DOHH2 (cell line): ENCODE measurements around the gene LIF.
A peak's percentile ranks its signal among the peaks of the same experiment; 100 is the strongest.

Experiments
- H3F3A ChIP-seq: fragments of 200-600 bp; sonication (generic), shearing (Covaris generic); 2 replicates; pipeline ENCODE4 v1.6.0; 2016; ENCODE audit warnings: antibody characterized with exemption, mild to moderate bottlenecking; ENCODE audit not compliant: control insufficient read depth, insufficient read depth
- H3K27ac ChIP-seq: fragments of 200-600 bp; sonication (generic); 2 replicates; pipeline ENCODE4 v1.5.1; 2014; ENCODE audit warnings: low read depth, mild to moderate bottlenecking, low read length, moderate library complexity
- H3K27me3 ChIP-seq: fragments of 200-600 bp; sonication (generic); 2 replicates; pipeline ENCODE4 v1.6.1; 2014; ENCODE audit warnings: mild to moderate bottlenecking, low read length, mixed read lengths; ENCODE audit not compliant: control insufficient read depth
- H3K36me3 ChIP-seq: fragments of 200-600 bp; sonication (generic); 2 replicates; pipeline ENCODE4 v1.6.1; 2014; ENCODE audit warnings: mild to moderate bottlenecking, low read length, moderate library complexity, mixed read lengths; ENCODE audit not compliant: control insufficient read depth
- H3K4me1 ChIP-seq: fragments of 200-600 bp; sonication (generic); 2 replicates; pipeline ENCODE4 v1.6.1; 2014; ENCODE audit warnings: mild to moderate bottlenecking, low read length, mixed read lengths; ENCODE audit not compliant: control insufficient read depth
- H3K4me2 ChIP-seq: fragments of 200-600 bp; sonication (generic); 2 replicates; pipeline ENCODE4 v1.6.0; 2014; ENCODE audit warnings: mild to moderate bottlenecking, low read length, moderate library complexity
- H3K4me3 ChIP-seq: fragments of 200-600 bp; sonication (generic); 2 replicates; pipeline ENCODE4 v1.5.1; 2014; ENCODE audit warnings: mild to moderate bottlenecking, low read length, mixed read lengths
- H3K79me2 ChIP-seq: fragments of 200-600 bp; sonication (generic); 2 replicates; pipeline ENCODE4 v1.6.1; 2014; ENCODE audit warnings: mild to moderate bottlenecking, low read length, mixed read lengths; ENCODE audit not compliant: control insufficient read depth
- H3K9me2 ChIP-seq: fragments of 200-600 bp; sonication (generic); replicated peaks from 2 replicates; pipeline ENCODE4 v1.6.1; 2014; ENCODE audit warnings: mild to moderate bottlenecking, low read length, mixed read lengths; ENCODE audit not compliant: control insufficient read depth
- H3K9me3 ChIP-seq: fragments of 200-600 bp; sonication (generic); 2 replicates; pipeline ENCODE4 v1.6.1; 2014; ENCODE audit warnings: antibody characterized with exemption, low read length, mixed read lengths; ENCODE audit not compliant: control insufficient read depth, insufficient read depth
- H4K20me1 ChIP-seq: fragments of 200-600 bp; sonication (generic); 2 replicates; pipeline ENCODE4 v1.6.0; 2014; ENCODE audit warnings: low read depth, mild to moderate bottlenecking, antibody characterized with exemption, low read length, moderate library complexity; ENCODE audit not compliant: control insufficient read depth, insufficient read depth
- EZH2phosphoT487 ChIP-seq: fragments of 200-600 bp; sonication (generic); IDR thresholded peaks from 2 replicates; pipeline ENCODE4 v1.6.1; 2017; ENCODE audit warnings: borderline replicate concordance, mild to moderate bottlenecking, antibody characterized with exemption, low read length, moderate library complexity, mixed read lengths
- TF ChIP-seq, protein P1 (sequence below): fragments of 200-600 bp; sonication (generic); IDR thresholded peaks from one replicate; pipeline ENCODE4 v1.5.1; 2014; ENCODE audit warnings: antibody characterized with exemption, mild to moderate bottlenecking, low read depth, low read length; ENCODE audit not compliant: poor library complexity, severe bottlenecking

The LIF gene

DNA sequence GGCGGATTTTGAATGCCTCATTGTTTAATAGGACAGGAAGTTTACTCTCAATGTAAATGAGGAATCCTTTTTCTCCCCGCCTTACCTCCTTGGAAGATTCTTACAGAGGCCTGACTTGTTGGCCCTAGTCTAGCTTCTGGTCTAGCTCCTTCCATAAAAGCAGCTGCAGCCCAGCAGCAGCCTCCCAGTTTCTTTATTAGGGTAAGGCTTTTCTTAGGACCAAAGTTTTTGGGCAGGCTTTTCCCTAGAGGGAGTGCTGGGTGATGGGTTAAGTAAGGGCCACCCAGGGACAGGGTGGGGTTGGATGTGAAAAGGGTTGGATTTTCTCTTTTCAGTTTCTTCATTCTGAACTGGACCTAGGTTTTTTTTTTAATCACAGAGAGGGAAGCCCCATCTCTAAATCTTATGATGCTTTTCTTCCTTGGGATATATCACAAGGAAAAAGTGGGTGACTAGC lies 49.7 kb downstream of the LIF start:
- H4K20me1 ChIP-seq = no peaks in the 10 kb centered on the region
- no peaks in the 10 kb centered on the region for H3K9me2 ChIP-seq
- no peaks in the 10 kb centered on the region for H3K9me3 ChIP-seq
- no peak for TF ChIP-seq EZH2phosphoT487
- TF ChIP-seq, protein P1, sequence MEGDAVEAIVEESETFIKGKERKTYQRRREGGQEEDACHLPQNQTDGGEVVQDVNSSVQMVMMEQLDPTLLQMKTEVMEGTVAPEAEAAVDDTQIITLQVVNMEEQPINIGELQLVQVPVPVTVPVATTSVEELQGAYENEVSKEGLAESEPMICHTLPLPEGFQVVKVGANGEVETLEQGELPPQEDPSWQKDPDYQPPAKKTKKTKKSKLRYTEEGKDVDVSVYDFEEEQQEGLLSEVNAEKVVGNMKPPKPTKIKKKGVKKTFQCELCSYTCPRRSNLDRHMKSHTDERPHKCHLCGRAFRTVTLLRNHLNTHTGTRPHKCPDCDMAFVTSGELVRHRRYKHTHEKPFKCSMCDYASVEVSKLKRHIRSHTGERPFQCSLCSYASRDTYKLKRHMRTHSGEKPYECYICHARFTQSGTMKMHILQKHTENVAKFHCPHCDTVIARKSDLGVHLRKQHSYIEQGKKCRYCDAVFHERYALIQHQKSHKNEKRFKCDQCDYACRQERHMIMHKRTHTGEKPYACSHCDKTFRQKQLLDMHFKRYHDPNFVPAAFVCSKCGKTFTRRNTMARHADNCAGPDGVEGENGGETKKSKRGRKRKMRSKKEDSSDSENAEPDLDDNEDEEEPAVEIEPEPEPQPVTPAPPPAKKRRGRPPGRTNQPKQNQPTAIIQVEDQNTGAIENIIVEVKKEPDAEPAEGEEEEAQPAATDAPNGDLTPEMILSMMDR = no peak
- no peak overlapping the region for H3K27ac ChIP-seq
- no peaks in the 10 kb centered on the region for H3F3A ChIP-seq
- H3K4me1 ChIP-seq = peaks cover 25% of the 10 kb centered on the region
- no peaks in the 10 kb centered on the region for H3K36me3 ChIP-seq
- no peaks in the 10 kb centered on the region for H3K79me2 ChIP-seq
- H3K4me3 ChIP-seq = peak overlapping the region; percentile 14; the same call in 1 of the 2 replicates
- H3K4me2 ChIP-seq = peak overlapping the region; percentile 46
- H3K27me3 ChIP-seq = no peaks in the 10 kb centered on the region

DNA sequence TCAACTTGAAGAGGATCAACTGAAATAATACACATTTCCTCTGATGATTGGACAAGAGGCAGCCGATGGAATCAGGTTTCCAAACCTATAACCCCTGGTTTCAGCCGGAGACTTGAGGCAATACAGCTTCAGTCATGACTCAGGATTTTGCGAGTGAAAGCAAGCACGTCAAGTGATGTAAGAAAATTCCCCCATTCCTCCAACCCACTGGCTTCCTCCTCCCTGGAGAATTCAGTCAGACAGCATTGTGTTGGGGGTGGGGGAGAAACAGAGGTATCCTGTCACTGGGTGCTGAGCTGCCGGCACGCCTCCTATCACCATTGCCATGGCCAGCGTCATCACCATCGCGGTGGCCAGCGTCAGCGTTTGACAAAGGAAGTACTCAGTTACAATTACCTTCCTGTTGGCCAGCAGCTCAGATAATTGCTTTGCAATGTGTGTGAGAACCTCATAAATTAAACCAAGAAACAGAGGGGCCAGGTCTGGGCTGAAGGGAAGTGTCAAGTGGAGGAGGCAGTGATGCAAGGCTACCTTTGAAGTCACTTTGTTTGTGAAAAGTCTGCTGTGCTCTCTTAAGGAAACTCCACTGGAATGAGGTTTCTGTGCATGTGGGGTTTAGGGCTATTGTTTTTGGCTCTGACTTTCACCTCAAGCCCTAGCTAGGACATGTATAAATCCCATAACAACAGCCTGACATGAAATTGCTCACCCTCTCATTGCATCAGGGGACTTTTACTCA lies 50.2 kb downstream of the LIF start:
- Histone ChIP-seq H3K9me2 (no peaks in the 10 kb centered on the region), H3K4me2 (peak overlapping the region; percentile 46), H3K9me3 (no peaks in the 10 kb centered on the region), H4K20me1 (no peaks in the 10 kb centered on the region), H3K27ac (no peak overlapping the region), H3K4me3 (peak overlapping the region; percentile 14; the same call in 1 of the 2 replicates), H3K27me3 (no peaks in the 10 kb centered on the region; the same call in 1 of the 2 replicates), H3K36me3 (no peaks in the 10 kb centered on the region), H3K4me1 (peaks cover 26% of the 10 kb centered on the region), H3K79me2 (no peaks in the 10 kb centered on the region), H3F3A (no peaks in the 10 kb centered on the region)
- TF ChIP-seq, protein P1 = no peak
- no peak for TF ChIP-seq EZH2phosphoT487

DNA sequence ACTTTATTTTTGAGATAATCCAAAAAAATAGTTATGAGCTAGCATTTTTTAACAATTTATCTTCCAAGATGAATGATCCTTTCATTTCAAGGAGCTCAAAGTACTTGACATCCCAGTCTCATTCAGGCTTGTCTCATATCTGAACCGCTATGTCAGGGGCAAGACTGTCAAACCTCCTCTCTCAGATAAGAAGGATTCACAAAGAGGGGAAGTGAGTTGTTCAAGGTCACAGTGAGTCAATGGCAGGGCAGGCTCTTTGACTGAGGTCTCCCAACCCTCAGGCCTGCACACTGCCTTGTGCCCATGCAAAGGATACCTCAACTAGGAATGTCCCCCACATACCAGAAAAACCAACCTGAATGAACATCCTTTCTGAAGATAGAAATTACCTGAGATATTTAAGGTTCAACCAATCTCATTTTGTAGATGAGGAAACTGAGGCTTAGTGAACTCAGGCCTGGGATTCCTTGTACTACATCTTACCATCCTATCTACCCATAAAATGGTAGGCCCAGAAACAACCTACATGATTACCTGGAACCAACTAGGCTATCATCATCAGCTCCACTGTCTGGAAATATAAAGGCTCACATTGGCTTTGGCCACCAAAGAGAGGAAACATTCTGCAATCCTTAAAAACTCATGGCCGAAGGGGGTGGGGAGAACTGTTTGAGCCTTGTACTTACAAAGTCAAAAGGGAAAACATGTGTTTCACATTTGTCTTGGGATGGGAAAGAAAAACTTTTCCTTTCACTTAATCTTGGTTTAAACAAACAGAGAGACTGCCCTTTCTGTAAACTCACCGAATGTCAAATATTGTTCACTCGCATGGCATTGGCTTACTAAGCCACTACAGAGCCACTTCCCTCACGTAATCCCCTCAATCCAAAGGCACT lies 51.1 kb downstream of the LIF start:
- H3K27ac ChIP-seq = no peak overlapping the region
- no peak overlapping the region for H3K4me3 ChIP-seq
- no peak overlapping the region for H3K4me2 ChIP-seq
- TF ChIP-seq, protein P1 = no peak
- TF ChIP-seq EZH2phosphoT487 = no peak
- no peaks in the 10 kb centered on the region for H3F3A ChIP-seq
- peaks cover 26% of the 10 kb centered on the region for H3K4me1 ChIP-seq
- H3K9me3 ChIP-seq = no peaks in the 10 kb centered on the region
- H3K27me3 ChIP-seq = peaks cover 2% of the 10 kb centered on the region; the same call in 1 of the 2 replicates
- H3K79me2 ChIP-seq = no peaks in the 10 kb centered on the region
- H4K20me1 ChIP-seq = no peaks in the 10 kb centered on the region
- H3K9me2 ChIP-seq = no peaks in the 10 kb centered on the region
- no peaks in the 10 kb centered on the region for H3K36me3 ChIP-seq
